Body of pancreas (tissue), 4 donors: ENCODE measurements around the gene RASGRF2. TPM values are rescaled to one million over a fixed set of nuclear protein-coding genes. Genes with fewer than 3 reads are reported as not detected.

Experiments
- ATAC-seq: fragments of 150-250 bp; one replicate; pipeline ENCODE4 v1.9.1; 2016
- DNase-seq, 4 donors: peaks; one replicate each; pipeline ENCODE4 v3.0.0-alpha.2; 2019
- H3K27ac ChIP-seq, 4 donors: fragments of 200-600 bp; sonication (generic); 1 replicate in 3 of 4; 2 replicates in 1 of 4; pipeline versions ENCODE4 v1.5.1 to v1.6.1; 2016 to 2019; ENCODE audit warnings: mild to moderate bottlenecking in 1 of 4, mixed read lengths in 1 of 4, moderate library complexity in 1 of 4
- H3K27me3 ChIP-seq, 2 donors: fragments of 200-600 bp; sonication (generic); one replicate each; pipeline ENCODE4 v1.6.0; 2016; ENCODE audit warnings: mild to moderate bottlenecking in 1 of 2
- H3K36me3 ChIP-seq, 2 donors: fragments of 200-600 bp; sonication (generic); replicated peaks in 1 of 2; 2 replicates each; pipeline ENCODE4 v1.5.1; 2016; ENCODE audit warnings: low read depth in 2 of 2; ENCODE audit not compliant: insufficient read depth in 1 of 2
- H3K4me1 ChIP-seq: fragments of 200-600 bp; sonication (generic); one replicate; pipeline ENCODE4 v1.6.0; 2016
- H3K4me3 ChIP-seq, 2 donors: fragments of 200-600 bp; sonication (generic); 1 replicate in 1 of 2; 2 replicates in 1 of 2; pipeline ENCODE4 v1.5.1; 2016 to 2019
- H3K9me3 ChIP-seq, 3 donors: fragments of 200-600 bp; sonication (generic); 1 replicate in 2 of 3; 2 replicates in 1 of 3; pipeline ENCODE4 v1.5.1; 2016
- CTCF ChIP-seq, 7 experiments: fragments of 450-650 bp in 4 of 7; fragments of 200-600 bp in 3 of 7; sonication (generic) in 3 of 7; IDR thresholded peaks; one replicate each; pipeline ENCODE4 v1.5.1; 2016 to 2019; ENCODE audit warnings: antibody characterized with exemption in 7 of 7
- POLR2A ChIP-seq, 3 donors: fragments of 450-650 bp; IDR thresholded peaks; one replicate each; pipeline ENCODE4 v1.6.1; 2016; ENCODE audit warnings: antibody characterized with exemption in 3 of 3, mild to moderate bottlenecking in 2 of 3
- WGBS, 2 donors: methylation state at CpG; one replicate each; pipeline ENCODE4 v1.1.5; 2017; 5-methylcytosine and 5-hydroxymethylcytosine counted together
- intact Hi-C: fragments of 100-400 bp; cut with DNase I; formaldehyde crosslinking; loops from one replicate; pipeline ENCODE4 v1.15.1; 2023
- total RNA-seq, 2 donors: library from RNA; depleted of rRNA; stranded (reverse); fragments of >200 nt; gene quantifications; one replicate each; pipeline ENCODE4 v1.1.0, GENCODE V29; 2016

Gene RASGRF2
- total RNA-seq, 2 donors from 2014 or later = 1.6 to 3.6 TPM

GRCh38 chr5:81189875-81190498 is 229.8 kb downstream of the RASGRF2 start:
- WGBS, 2 donors = 57 to 62% methylated on average over 14 of the region's 14 CpGs
- H3K27me3 ChIP-seq = no peaks in the 10 kb centered on the region
- peaks cover 3% of the 10 kb centered on the region for H3K4me1 ChIP-seq
- H3K4me3 ChIP-seq = no peak overlapping the region
- no peak overlapping the region for H3K27ac ChIP-seq
- intact Hi-C loops = no loop called here
- TF ChIP-seq POLR2A (IDR thresholded peaks at IDR 0.05) = no peak
- TF ChIP-seq CTCF (IDR thresholded peaks at IDR 0.05) = no peak
- H3K36me3 ChIP-seq = no peaks in the 10 kb centered on the region
- DNase-seq (no peak), ATAC-seq (no peak)
- H3K9me3 ChIP-seq = no peaks in the 10 kb centered on the region

GRCh38 chr5:81191726-81192372 is 231.7 kb downstream of the RASGRF2 start:
- Histone ChIP-seq H3K27me3 (no peaks in the 10 kb centered on the region), H3K4me1 (peaks cover 7% of the 10 kb centered on the region), H3K36me3 (no peaks in the 10 kb centered on the region), H3K9me3 (no peaks in the 10 kb centered on the region), H3K4me3 (no peak overlapping the region), H3K27ac (no peak overlapping the region)
- WGBS, 2 donors = 77% methylated on average over 9 of the region's 9 CpGs
- TF ChIP-seq CTCF (IDR thresholded peaks at IDR 0.05) (no peak), POLR2A (IDR thresholded peaks at IDR 0.05) (no peak)
- DNase-seq (no peak), ATAC-seq (no peak)
- intact Hi-C loops = no loop called here

GRCh38 chr5:81192373-81192750 is 232.2 kb downstream of the RASGRF2 start:
- Histone ChIP-seq H3K9me3 (no peaks in the 10 kb centered on the region), H3K36me3 (no peaks in the 10 kb centered on the region), H3K4me3 (no peak overlapping the region), H3K27ac (no peak overlapping the region), H3K4me1 (peaks cover 7% of the 10 kb centered on the region), H3K27me3 (no peaks in the 10 kb centered on the region)
- no peak for ATAC-seq
- 64 to 78% methylated on average over 8 of the region's 8 CpGs for WGBS, 2 donors
- no peak for TF ChIP-seq POLR2A (IDR thresholded peaks at IDR 0.05)
- no peak for TF ChIP-seq CTCF (IDR thresholded peaks at IDR 0.05)
- intact Hi-C loops = no loop called here
- no peak for DNase-seq

- Histone ChIP-seq H3K4me3 (no peak overlapping the region), H3K9me3 (no peaks in the 10 kb centered on the region), H3K27me3 (no peaks in the 10 kb centered on the region), H3K4me1 (peaks cover 7% of the 10 kb centered on the region), H3K27ac (no peak overlapping the region), H3K36me3 (no peaks in the 10 kb centered on the region)
- peak; percentile 92 for ATAC-seq
- 23 to 30% methylated on average over 24 to 31 of the region's 31 CpGs for WGBS, 2 donors
- peak; percentile 77 to 86 (median 80) for DNase-seq
- TF ChIP-seq POLR2A (IDR thresholded peaks at IDR 0.05) = no peak
- TF ChIP-seq CTCF (IDR thresholded peaks at IDR 0.05) = peak; percentile 70 to 89 (median 80)
- intact Hi-C loops = no loop called here
Observed at GRCh38 chr5:81194633-81195334, 234.6 kb downstream of the RASGRF2 start.
